Ecto neural progenitor cell (in vitro differentiated cells): Measurements from ENCODE around the gene GPRIN3.
"Not testable (repeated sequence)": the region's sequence is repeated elsewhere in the genome, so short reads cannot be mapped to it uniquely, and the experiment has no call there.

ENCODE experiments used
- DNase-seq: peaks from one replicate; pipeline ENCODE4 v3.0.0-alpha.2; 2018; ENCODE audit warnings: low spot score

GPRIN3 gene

GRCh38 chr4:89254847-89255246, 52.8 kb downstream of the GPRIN3 start:
- no peak for DNase-seq

- DNase-seq = not testable (repeated sequence)
These were observed 53.3 kb downstream of the GPRIN3 start for GRCh38 chr4:89254347-89254746.

GRCh38 chr4:89253935-89254334, 53.7 kb downstream of the GPRIN3 start:
- no peak for DNase-seq

GRCh38 chr4:89253311-89253710, 54.3 kb downstream of the GPRIN3 start:
- DNase-seq = no peak

- DNase-seq = no peak
These were observed 56.2 kb downstream of the GPRIN3 start for GRCh38 chr4:89251396-89251795.

GRCh38 chr4:89249716-89250361, 57.8 kb downstream of the GPRIN3 start:
- DNase-seq = no peak

- no peak for DNase-seq
These were observed 58.3 kb downstream of the GPRIN3 start for GRCh38 chr4:89249313-89249712.

- no peak for DNase-seq
These were observed 58.7 kb downstream of the GPRIN3 start for GRCh38 chr4:89248879-89249281.

GRCh38 chr4:89247951-89248350, 59.6 kb downstream of the GPRIN3 start:
- no peak for DNase-seq

GRCh38 chr4:89245459-89245858, 62.1 kb downstream of the GPRIN3 start:
- no peak for DNase-seq

GRCh38 chr4:89243733-89244252, 63.8 kb downstream of the GPRIN3 start:
- no peak for DNase-seq

- DNase-seq = no peak
These were observed 64.5 kb downstream of the GPRIN3 start for GRCh38 chr4:89242864-89243732.

- DNase-seq = no peak
These were observed 65.4 kb downstream of the GPRIN3 start for GRCh38 chr4:89242216-89242615.

GRCh38 chr4:89230271-89230670, 77.3 kb downstream of the GPRIN3 start:
- no peak for DNase-seq

GRCh38 chr4:89226665-89227574, 80.7 kb downstream of the GPRIN3 start:
- peak; percentile 76 for DNase-seq

- DNase-seq = no peak
These were observed 85.4 kb downstream of the GPRIN3 start for GRCh38 chr4:89222170-89222569.

GRCh38 chr4:89221167-89221867, 86.3 kb downstream of the GPRIN3 start:
- DNase-seq = no peak

- no peak for DNase-seq
These were observed 89.0 kb downstream of the GPRIN3 start for GRCh38 chr4:89218587-89218986.

GRCh38 chr4:89217604-89218003, 90.0 kb downstream of the GPRIN3 start:
- DNase-seq = no peak

- no peak for DNase-seq
These were observed 90.7 kb downstream of the GPRIN3 start for GRCh38 chr4:89216866-89217265.

GRCh38 chr4:89216422-89216821, 91.2 kb downstream of the GPRIN3 start:
- DNase-seq = no peak

- no peak for DNase-seq
These were observed 91.9 kb downstream of the GPRIN3 start for GRCh38 chr4:89215736-89216135.
